Eye (tissue), 1 donor: Measurements from ENCODE around the gene TMEM181.
"Not testable (repeated sequence)": the region's sequence is repeated elsewhere in the genome, so short reads cannot be mapped to it uniquely, and the experiment has no call there.

Experiments
- DNase-seq: peaks from one replicate; pipeline ENCODE4 v3.0.0-alpha.2; 2015

TMEM181 gene

DNA sequence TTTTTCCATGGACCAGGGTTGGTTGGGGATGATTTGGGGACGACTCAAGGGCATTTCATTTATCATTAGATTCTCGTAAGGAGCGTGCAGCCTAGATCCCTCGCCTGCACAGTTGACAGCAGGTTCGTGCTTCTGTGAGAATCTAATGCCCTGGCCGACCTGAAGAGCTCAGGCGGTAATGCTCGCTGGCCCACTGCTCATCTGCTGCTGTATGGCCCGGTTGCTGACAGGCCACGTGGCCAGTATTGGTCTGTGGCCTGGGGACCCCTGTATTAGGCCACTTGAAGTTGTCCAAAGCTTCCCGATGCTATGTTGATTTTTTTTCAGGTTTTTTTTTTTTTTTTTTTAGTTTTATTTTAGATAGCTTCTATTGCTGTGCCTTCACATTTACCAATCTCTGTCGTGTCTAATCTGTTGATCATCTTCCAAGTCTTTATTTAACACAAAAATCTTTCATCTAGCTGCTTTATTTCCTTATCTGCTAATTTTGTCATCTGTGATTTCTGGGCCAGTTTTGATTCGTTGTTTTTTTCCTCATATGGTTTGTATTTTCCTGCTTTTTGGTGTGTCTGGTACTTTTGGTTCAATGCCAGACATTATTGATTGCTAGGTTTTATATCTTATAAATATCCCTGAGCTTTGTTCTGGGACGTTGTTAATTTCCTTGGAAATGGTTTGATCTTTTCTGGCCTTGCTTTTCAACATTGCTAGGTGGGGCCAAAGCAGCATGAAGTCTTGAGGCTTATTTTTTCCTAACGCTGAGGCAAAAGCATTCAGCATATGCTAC lies 43.6 kb downstream of the TMEM181 start:
- DNase-seq: no peak

DNA sequence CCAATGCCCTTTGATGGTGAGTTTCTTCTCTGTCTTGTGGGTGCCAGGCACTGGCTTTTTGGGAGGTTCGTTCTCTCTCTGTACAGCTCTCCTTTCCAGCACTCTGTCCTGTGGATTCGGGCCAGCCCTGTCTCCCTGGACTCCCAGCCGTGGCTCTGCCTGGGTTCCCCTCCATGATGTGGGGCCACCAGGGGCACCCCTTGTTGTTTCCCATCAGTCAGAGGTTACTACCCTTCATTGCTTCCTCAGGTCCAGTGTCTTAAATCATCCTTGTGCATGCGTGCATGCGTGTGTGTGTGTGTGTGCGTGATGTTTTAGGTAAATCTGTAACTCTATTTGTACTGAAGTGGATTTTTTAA lies 44.1 kb downstream of the TMEM181 start:
- no peak for DNase-seq

GRCh38 chr6:158605266-158605878 lies 45.5 kb downstream of the TMEM181 start:
- DNase-seq: peak; percentile 96

DNA sequence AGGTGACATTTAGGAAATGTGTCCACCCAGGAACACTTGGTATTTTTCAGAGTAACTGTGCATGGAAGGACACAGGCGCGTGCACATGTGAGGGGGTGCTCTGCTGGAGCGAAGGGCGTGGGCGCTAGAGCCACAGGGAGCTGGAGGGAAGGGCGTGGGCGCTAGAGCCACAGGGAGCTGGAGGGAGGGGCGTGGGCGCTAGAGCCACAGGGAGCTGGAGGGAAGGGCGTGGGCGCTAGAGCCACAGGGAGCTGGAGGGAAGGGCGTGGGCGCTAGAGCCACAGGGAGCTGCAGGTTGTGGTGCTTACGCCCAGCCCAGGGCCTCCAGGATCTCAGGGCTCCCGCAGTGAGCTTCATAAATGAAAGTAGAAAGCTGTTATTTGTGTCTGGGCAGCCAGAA lies 46.1 kb downstream of the TMEM181 start:
- DNase-seq: not testable (repeated sequence)

GRCh38 chr6:158606935-158607334 lies 47.0 kb downstream of the TMEM181 start:
- no peak for DNase-seq

GRCh38 chr6:158607411-158608170 lies 47.7 kb downstream of the TMEM181 start:
- no peak for DNase-seq

DNA sequence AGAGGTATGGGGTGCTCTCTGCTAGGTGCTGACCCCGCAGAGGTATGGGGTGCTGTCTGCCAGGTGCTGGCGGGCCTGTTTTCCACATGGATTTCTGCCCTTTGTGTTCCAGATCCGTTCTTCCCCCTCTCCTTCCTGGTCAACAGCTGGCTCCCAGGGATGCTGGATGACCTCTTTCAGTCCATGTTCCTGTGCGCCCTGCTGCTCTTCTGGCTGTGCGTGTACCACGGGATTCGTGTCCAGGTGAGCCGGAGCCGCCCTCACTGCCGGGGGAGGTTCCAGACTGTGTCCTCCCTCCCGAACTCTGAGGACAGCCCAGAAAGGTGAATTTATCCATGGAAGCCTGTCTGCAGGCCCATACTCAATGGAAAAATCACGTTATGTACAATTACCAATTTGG lies 48.3 kb downstream of the TMEM181 start:
- DNase-seq: no peak

GRCh38 chr6:158609455-158610155 lies 49.7 kb downstream of the TMEM181 start:
- DNase-seq: no peak

- DNase-seq: no peak
Measured at GRCh38 chr6:158610319-158610968, 50.6 kb downstream of the TMEM181 start.

DNA sequence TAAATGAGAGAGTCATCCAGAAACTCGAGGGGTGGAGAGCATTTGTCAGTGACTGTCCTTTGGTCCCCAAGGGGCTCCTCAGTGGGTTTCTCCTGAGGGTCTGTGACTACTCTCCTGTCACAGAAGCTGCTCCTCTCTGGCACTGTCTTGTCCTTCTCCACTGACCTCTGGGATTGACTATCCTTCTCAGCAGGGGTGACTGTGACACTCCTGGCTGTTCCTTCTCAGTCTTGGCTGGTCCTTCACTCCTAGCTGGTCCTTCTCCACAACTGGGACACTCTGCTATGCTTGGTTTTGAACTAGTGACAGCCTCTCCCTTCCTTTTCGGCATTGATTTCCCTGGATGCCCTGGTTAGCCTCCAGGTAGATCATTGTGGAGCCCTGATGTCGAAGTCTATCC lies 51.1 kb downstream of the TMEM181 start:
- DNase-seq: no peak

GRCh38 chr6:158611541-158612370 lies 51.9 kb downstream of the TMEM181 start:
- no peak for DNase-seq

DNA sequence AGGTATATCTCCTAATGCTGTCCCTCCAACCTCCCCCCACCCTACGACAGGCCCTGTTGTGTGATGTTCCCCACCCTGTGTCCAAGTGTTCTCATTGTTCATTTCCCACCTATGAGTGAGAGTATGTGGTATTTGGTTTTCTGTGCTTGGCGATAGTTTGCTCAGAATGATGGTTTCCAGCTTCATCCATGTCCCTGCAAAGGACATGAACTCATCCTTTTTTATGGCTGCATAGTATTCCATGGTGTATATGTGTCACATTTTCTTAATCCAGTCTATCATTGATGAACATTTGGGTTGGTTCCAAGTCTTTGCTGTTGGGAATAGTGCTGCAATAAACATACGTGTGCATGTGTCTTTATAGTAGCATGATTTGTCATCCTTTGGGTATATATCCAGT lies 54.7 kb downstream of the TMEM181 start:
- DNase-seq: not testable (repeated sequence)

GRCh38 chr6:158618289-158618688 lies 58.4 kb downstream of the TMEM181 start:
- DNase-seq: not testable (repeated sequence)

- no peak for DNase-seq
Measured at GRCh38 chr6:158619922-158620801, 60.3 kb downstream of the TMEM181 start.

- no peak for DNase-seq
Measured at GRCh38 chr6:158620963-158621693, 61.2 kb downstream of the TMEM181 start.

DNA sequence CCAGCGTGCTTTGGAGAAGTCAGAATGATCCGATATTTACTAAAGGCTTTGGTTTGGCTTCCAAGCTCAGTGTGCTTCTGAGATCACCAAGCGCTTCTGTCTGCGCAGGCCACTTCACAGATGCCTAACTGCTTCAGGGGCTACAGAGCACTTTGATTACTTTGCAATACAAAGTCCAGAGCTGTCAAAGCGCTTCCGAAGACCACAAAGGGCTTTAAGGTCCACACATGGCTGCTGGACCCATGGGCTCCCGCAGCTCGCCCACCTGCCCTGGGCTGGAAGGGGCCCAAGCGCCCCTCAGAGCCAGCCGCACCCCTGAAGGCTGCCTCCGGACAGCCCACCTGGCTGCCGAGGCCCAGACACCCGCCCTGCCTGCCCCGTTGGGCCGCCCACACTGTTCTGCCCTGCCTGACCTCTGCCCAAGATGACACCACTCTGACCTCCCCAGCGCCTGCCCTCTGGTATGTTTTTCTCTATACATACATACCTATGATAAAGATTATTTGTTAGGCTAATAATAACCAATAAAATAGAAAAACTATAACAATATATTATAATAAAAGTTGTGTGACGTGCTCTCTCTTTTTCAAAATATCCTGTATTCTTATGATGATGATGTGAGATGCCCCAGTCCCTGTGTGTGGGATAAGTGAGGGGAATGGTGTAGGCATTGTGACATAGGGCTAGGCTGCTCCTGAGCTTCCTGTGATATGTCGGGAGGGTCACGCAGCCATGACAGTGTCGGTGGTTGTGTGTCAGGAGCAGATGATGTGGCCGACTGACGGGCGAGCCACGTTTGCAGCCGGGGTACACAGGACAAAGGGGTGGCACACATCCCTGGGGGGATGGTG lies 62.0 kb downstream of the TMEM181 start:
- no peak for DNase-seq

GRCh38 chr6:158622545-158623190 lies 62.8 kb downstream of the TMEM181 start:
- DNase-seq: no peak
